SK-N-SH treated with all-trans-retinoic acid at 6 μM for 48 hours (cell line): ENCODE results near the gene LMBR1.

ENCODE experiments used
- ATAC-seq: fragments of 200-7000 bp; cut with Tn5 transposase; 3 replicates; pipeline ENCODE4 v1.9.1; 2020; ENCODE audit warnings: mild to moderate bottlenecking, moderate library complexity
- ARNTL ChIP-seq: fragments of 450-650 bp; formaldehyde crosslinking; IDR thresholded peaks from 2 replicates; pipeline ENCODE4 v1.5.0; 2020; ENCODE audit warnings: low read depth, mild to moderate bottlenecking, moderate library complexity, borderline replicate concordance
- BACH2 ChIP-seq: fragments of 250-450 bp; sonication (Bioruptor Pico); IDR thresholded peaks from 2 replicates; pipeline ENCODE4 v1.9.0; 2021; ENCODE audit warnings: mild to moderate bottlenecking, borderline replicate concordance
- CREB5 ChIP-seq: fragments of 250-450 bp; sonication (Bioruptor Pico); IDR thresholded peaks from 2 replicates; pipeline ENCODE4 v1.5.1; 2020; ENCODE audit warnings: low read depth, mild to moderate bottlenecking, moderate library complexity
- CSDC2 ChIP-seq: fragments of 250-450 bp; sonication (Bioruptor Pico); IDR thresholded peaks from 2 replicates; pipeline ENCODE4 v1.5.0; 2020; ENCODE audit warnings: mild to moderate bottlenecking, moderate library complexity
- CSRNP3 ChIP-seq: fragments of 250-450 bp; sonication (Bioruptor Pico); IDR thresholded peaks from 2 replicates; pipeline ENCODE4 v1.5.1; 2021; ENCODE audit warnings: mild to moderate bottlenecking, moderate library complexity
- ESRRG ChIP-seq: fragments of 250-450 bp; sonication (Bioruptor Pico); IDR thresholded peaks from 2 replicates; pipeline ENCODE4 v1.6.1; 2021; ENCODE audit warnings: mild to moderate bottlenecking
- GLIS3 ChIP-seq: fragments of 250-450 bp; sonication (Bioruptor Pico); IDR thresholded peaks from 2 replicates; pipeline ENCODE4 v1.5.0; 2020; ENCODE audit warnings: mild to moderate bottlenecking, moderate library complexity
- ISL1 ChIP-seq: fragments of 250-450 bp; sonication (Bioruptor Pico); IDR thresholded peaks from 2 replicates; pipeline ENCODE4 v2.1.2; 2022; ENCODE audit warnings: mild to moderate bottlenecking, moderate library complexity
- OSR1 ChIP-seq: fragments of 250-450 bp; sonication (Bioruptor Pico); IDR thresholded peaks from 2 replicates; pipeline ENCODE4 v1.8.0; 2022; ENCODE audit warnings: moderate library complexity, mild to moderate bottlenecking, inconsistent platforms
- PATZ1 ChIP-seq: fragments of 250-450 bp; sonication (Bioruptor Pico); IDR thresholded peaks from 2 replicates; pipeline ENCODE4 v1.8.0; 2020; ENCODE audit warnings: mild to moderate bottlenecking, moderate library complexity, borderline replicate concordance
- PPARA ChIP-seq: fragments of 250-450 bp; sonication (Bioruptor Pico); IDR thresholded peaks from 2 replicates; pipeline ENCODE4 v1.5.0; 2020; ENCODE audit warnings: mild to moderate bottlenecking, borderline replicate concordance
- RARB ChIP-seq: fragments of 250-450 bp; sonication (Bioruptor Pico); IDR thresholded peaks from 2 replicates; pipeline ENCODE4 v1.8.0; 2021; ENCODE audit warnings: mild to moderate bottlenecking, moderate library complexity
- SNAI2 ChIP-seq: fragments of 250-450 bp; sonication (Bioruptor Pico); IDR thresholded peaks from 2 replicates; pipeline ENCODE4 v1.5.0; 2020; ENCODE audit warnings: mild to moderate bottlenecking, moderate library complexity
- TCF4 ChIP-seq: fragments of 250-450 bp; sonication (Bioruptor Pico); IDR thresholded peaks from 2 replicates; pipeline ENCODE4 v1.8.0; 2021; ENCODE audit warnings: mild to moderate bottlenecking, moderate library complexity, borderline replicate concordance
- TSHZ2 ChIP-seq: fragments of 250-450 bp; sonication (Bioruptor Pico); IDR thresholded peaks from 2 replicates; pipeline ENCODE4 v1.5.0; 2020; ENCODE audit warnings: mild to moderate bottlenecking, moderate library complexity
- ZC3H10 ChIP-seq: fragments of 250-450 bp; sonication (Bioruptor Pico); IDR thresholded peaks from 2 replicates; pipeline ENCODE4 v1.5.1; 2021; ENCODE audit warnings: mild to moderate bottlenecking, moderate library complexity
- ZFP3 ChIP-seq: fragments of 250-450 bp; sonication (Bioruptor Pico); IDR thresholded peaks from 2 replicates; pipeline ENCODE4 v1.5.0; 2020; ENCODE audit warnings: mild to moderate bottlenecking, moderate library complexity
- ZFP30 ChIP-seq: fragments of 450-650 bp; formaldehyde crosslinking; IDR thresholded peaks from 2 replicates; pipeline ENCODE4 v1.5.0; 2022; ENCODE audit warnings: mild to moderate bottlenecking, moderate library complexity
- ZNF565 ChIP-seq: fragments of 450-650 bp; formaldehyde crosslinking; conservative IDR thresholded peaks from 2 replicates; pipeline ENCODE4 v1.5.0; 2020; ENCODE audit warnings: low read depth, mild to moderate bottlenecking, moderate library complexity
- ZNF70 ChIP-seq: fragments of 450-650 bp; formaldehyde crosslinking; IDR thresholded peaks from 2 replicates; pipeline ENCODE4 v1.5.0; 2020; ENCODE audit warnings: mild to moderate bottlenecking, moderate library complexity
- ZNF8 ChIP-seq: fragments of 450-650 bp; formaldehyde crosslinking; IDR thresholded peaks from 2 replicates; pipeline ENCODE4 v1.5.0; 2020; ENCODE audit warnings: mild to moderate bottlenecking, moderate library complexity
- TF ChIP-seq, protein P1 (sequence below): fragments of 250-450 bp; sonication (Bioruptor Pico); IDR thresholded peaks from 2 replicates; pipeline ENCODE4 v1.8.0; 2021; ENCODE audit warnings: low read depth, mild to moderate bottlenecking, moderate library complexity, borderline replicate concordance

The LMBR1 gene

DNA sequence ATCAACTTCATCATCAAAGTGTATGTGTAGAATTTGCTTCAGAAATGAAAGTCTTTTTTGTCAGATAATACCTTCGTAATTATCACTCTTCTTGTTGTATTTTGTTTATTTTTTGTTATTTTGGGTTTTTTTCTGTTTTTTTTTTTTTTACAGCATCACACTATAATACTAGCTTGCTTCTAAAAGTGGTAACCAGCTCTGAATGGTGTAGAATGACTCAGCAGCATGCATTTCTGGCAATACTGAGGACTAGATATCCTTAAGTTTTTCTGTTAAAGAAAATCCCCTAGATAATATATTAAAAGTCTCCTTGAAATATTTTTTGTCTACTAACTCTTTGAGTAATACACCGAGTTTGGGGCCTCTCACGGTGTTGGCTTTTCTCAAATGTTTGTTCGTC lies 109.1 kb downstream of the LMBR1 start:
- TF ChIP-seq ARNTL (CRISPR knock-in tag) (no peak), RARB (CRISPR knock-in tag) (no peak), ZFP3 (CRISPR knock-in tag) (no peak), ISL1 (CRISPR knock-in tag) (no peak), OSR1 (no peak), PPARA (no peak), ZNF565 (no peak), CREB5 (CRISPR knock-in tag) (no peak)
- TF ChIP-seq, all 23 proteins: peak for 0
- no peak for ATAC-seq

DNA sequence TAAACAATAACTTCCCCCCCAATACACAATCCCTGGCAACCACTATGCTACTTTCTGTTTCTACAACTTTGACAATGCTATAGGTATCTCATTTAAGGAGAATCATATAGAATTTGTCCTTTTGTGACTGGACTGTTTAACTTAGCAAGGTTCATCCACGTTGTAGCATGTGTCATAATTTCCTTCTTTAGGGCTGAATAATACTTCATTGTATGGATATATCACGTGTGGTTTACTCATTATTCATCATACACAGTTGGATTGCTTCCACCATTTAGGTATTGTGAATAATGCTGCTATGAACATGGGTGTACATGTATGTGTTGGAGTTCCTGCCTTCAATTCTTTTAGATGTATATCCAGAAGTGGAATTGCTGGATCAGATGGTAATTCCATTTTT lies 111.0 kb downstream of the LMBR1 start:
- TF ChIP-seq ARNTL (CRISPR knock-in tag), result no peak

DNA sequence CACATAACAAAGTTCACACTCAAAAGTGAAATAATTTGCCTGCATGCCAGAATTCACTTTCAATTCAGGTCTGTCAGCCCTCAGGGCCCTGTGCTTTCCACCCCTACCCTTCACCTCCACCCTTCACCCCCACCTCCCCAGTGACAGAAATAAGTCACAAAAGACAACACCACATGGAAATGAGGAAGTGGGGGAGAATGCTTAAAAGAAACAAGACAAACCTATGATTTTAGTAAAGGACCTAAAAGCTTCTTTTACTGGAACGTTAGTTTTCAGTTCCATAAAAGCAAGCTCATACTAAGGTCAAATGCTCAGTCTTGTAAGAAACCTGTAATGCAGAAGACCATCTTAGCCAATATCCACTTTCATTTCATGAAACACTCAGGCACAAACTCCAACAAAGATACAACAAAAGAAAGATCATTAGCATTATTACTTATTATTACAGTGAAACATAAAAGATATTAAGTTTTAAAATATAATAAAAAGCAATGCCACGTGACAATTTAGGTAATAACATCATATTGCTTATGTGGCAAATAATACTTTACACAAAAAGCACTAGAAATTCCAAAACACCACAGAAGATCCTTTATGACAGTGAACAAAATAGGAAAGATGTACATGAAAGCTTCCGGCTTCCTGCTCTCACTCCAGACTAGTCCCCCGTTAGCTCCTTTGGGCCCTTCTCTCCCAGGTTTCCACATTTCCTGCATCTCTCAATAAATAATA lies 112.1 kb downstream of the LMBR1 start:
- no peak for ATAC-seq
- TF ChIP-seq RARB (CRISPR knock-in tag) (no peak), CSDC2 (CRISPR knock-in tag) (no peak), ZNF8 (CRISPR knock-in tag) (no peak), TSHZ2 (CRISPR knock-in tag) (no peak), OSR1 (no peak), PPARA (no peak), BACH2 (CRISPR knock-in tag) (no peak), ZC3H10 (CRISPR knock-in tag) (no peak), ZNF565 (no peak), ZFP30 (no peak), CSRNP3 (CRISPR knock-in tag) (no peak), PATZ1 (CRISPR knock-in tag) (no peak), GLIS3 (CRISPR knock-in tag) (no peak), ESRRG (CRISPR knock-in tag) (no peak), TCF4 (CRISPR knock-in tag) (no peak)
- TF ChIP-seq, protein P1, sequence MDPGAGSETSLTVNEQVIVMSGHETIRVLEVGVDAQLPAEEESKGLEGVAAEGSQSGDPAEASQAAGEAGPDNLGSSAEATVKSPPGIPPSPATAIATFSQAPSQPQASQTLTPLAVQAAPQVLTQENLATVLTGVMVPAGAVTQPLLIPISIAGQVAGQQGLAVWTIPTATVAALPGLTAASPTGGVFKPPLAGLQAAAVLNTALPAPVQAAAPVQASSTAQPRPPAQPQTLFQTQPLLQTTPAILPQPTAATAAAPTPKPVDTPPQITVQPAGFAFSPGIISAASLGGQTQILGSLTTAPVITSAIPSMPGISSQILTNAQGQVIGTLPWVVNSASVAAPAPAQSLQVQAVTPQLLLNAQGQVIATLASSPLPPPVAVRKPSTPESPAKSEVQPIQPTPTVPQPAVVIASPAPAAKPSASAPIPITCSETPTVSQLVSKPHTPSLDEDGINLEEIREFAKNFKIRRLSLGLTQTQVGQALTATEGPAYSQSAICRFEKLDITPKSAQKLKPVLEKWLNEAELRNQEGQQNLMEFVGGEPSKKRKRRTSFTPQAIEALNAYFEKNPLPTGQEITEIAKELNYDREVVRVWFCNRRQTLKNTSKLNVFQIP, result no peak

More for the DNA sequence above, 111.0 kb downstream of the LMBR1 start:
- ATAC-seq, result no peak

GRCh38 chr7:156778668-156779067 lies 114.3 kb downstream of the LMBR1 start:
- peak; percentile 61 for ATAC-seq
- peak; percentile 72; the same call in 1 of the 2 replicates for TF ChIP-seq TCF4 (CRISPR knock-in tag)
- TF ChIP-seq TSHZ2 (CRISPR knock-in tag), result peak; percentile 97
- TF ChIP-seq BACH2 (CRISPR knock-in tag), result no peak
- no peak for TF ChIP-seq ZNF70
- TF ChIP-seq SNAI2 (CRISPR knock-in tag), result peak; percentile 52; the same call in 1 of the 2 replicates
- 0 out of 2 replicates have a peak, but pooled peaks have one; percentile 57 for TF ChIP-seq PATZ1 (CRISPR knock-in tag)
- TF ChIP-seq PPARA, result peak; percentile 90
- TF ChIP-seq ZNF8 (CRISPR knock-in tag), result peak; percentile 13; the same call in 1 of the 2 replicates
